ENCODE measurements around the gene TXNL4B. TPM values are rescaled to one million over a fixed set of nuclear protein-coding genes. Genes with fewer than 3 reads are reported as not detected.

The TXNL4B gene
- total RNA-seq, 6 experiments from 2014 or later, result 5.9 to 10.4 (median 9.9) TPM

DNA sequence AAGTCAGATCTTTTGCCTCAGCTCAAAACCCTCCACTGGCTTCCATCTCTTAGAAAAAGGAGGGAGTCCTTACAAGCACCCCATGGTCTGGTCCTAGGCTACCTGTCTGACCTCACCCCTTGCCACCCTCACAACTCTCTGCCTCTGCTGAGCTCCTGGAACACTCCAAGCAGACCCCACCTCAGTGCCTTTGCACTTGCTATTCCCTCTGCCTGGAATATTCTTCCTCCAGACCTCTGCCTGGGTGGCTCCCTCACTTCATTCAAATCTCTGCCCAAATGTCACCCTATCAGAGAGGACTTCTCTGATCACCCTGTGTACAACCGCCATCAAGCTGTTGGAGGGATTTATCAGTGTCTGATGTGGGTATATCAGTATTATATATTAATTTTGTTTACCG lies 41.1 kb upstream of the TXNL4B start:
- Mint-ChIP-seq H3K27me3 (ENCODE audit: insufficient read depth) (peaks cover 14% of the 10 kb centered on the region), H3K27ac (no peak overlapping the region), H3K4me3 (no peak overlapping the region), H3K9me3 (no peaks in the 10 kb centered on the region), H3K36me3 (ENCODE audit: low read depth) (no peaks in the 10 kb centered on the region), H3K4me1 (ENCODE audit: low read depth) (no peaks in the 10 kb centered on the region; the same call in 1 of the 2 replicates)
- DNase-seq, result no peak
- TF ChIP-seq CTCF (IDR thresholded peaks at IDR 0.05), result no peak

- Mint-ChIP-seq H3K4me1 (ENCODE audit: low read depth) (no peaks in the 10 kb centered on the region; the same call in 1 of the 2 replicates), H3K9me3 (no peaks in the 10 kb centered on the region), H3K27me3 (ENCODE audit: insufficient read depth) (peaks cover 14% of the 10 kb centered on the region), H3K36me3 (ENCODE audit: low read depth) (no peaks in the 10 kb centered on the region), H3K27ac (no peak overlapping the region), H3K4me3 (no peak overlapping the region)
- no peak for DNase-seq
- TF ChIP-seq CTCF (IDR thresholded peaks at IDR 0.05), result no peak
Measured at GRCh38 chr16:72132726-72133125, 39.3 kb upstream of the TXNL4B start.

GRCh38 chr16:72131036-72131435 lies 37.6 kb upstream of the TXNL4B start:
- H3K4me3 Mint-ChIP-seq, result no peak overlapping the region
- peaks cover 13% of the 10 kb centered on the region for H3K27me3 Mint-ChIP-seq (ENCODE audit: insufficient read depth)
- DNase-seq, result no peak
- no peaks in the 10 kb centered on the region; the same call in 1 of the 2 replicates for H3K4me1 Mint-ChIP-seq (ENCODE audit: low read depth)
- TF ChIP-seq CTCF (IDR thresholded peaks at IDR 0.05), result no peak
- H3K36me3 Mint-ChIP-seq (ENCODE audit: low read depth), result no peaks in the 10 kb centered on the region
- no peaks in the 10 kb centered on the region for H3K9me3 Mint-ChIP-seq
- H3K27ac Mint-ChIP-seq, result no peak overlapping the region

DNA sequence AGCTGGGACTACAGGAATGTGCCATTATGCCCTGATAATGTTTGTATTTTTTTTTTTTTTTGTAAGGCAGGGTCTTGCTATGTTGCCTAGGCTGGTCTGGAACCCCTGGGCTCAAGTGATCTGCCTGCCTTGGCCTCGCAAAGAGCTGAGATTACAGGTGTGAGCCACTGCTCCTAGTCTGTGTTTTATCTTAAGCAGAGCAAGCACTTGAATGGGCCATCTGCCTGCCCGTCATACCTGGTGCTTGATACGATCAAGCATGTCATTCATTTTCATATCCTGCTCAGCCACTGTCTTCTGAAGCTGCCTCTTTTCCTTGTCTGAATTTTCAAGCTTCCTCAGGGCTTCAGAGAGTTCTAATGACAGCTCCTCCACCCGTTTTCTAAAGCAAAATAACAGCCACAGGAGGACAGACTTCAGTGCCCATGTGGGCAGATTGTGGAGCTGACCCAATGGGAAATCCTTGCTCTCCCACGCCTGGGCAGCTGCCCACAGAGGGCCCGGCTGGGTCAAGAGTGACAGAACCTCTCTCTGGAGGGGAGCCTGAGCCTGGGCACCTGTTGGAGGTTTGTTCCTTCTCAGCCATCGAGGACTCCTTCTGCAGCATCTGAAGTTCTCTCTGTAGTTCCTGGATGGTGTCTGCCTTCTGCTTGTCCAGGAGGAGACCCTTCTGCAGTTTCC lies 36.7 kb upstream of the TXNL4B start:
- Mint-ChIP-seq H3K27ac (no peak overlapping the region), H3K4me3 (no peak overlapping the region), H3K4me1 (ENCODE audit: low read depth) (peaks cover 6% of the 10 kb centered on the region), H3K36me3 (ENCODE audit: low read depth) (no peaks in the 10 kb centered on the region), H3K27me3 (ENCODE audit: insufficient read depth) (peaks cover 13% of the 10 kb centered on the region), H3K9me3 (no peaks in the 10 kb centered on the region)
- TF ChIP-seq CTCF (IDR thresholded peaks at IDR 0.05), result no peak
- no peak for DNase-seq

- Mint-ChIP-seq H3K4me1 (ENCODE audit: low read depth) (peaks cover 10% of the 10 kb centered on the region), H3K27ac (no peak overlapping the region), H3K4me3 (no peak overlapping the region), H3K27me3 (ENCODE audit: insufficient read depth) (peaks cover 13% of the 10 kb centered on the region), H3K36me3 (ENCODE audit: low read depth) (no peaks in the 10 kb centered on the region), H3K9me3 (no peaks in the 10 kb centered on the region)
- DNase-seq, result no peak
- TF ChIP-seq CTCF (IDR thresholded peaks at IDR 0.05), result no peak
Measured at GRCh38 chr16:72128701-72129100, 35.3 kb upstream of the TXNL4B start.

Measured in HFFc6 (cell line).